GM13977 (cell line): ENCODE measurements around the gene LRRC15.
A peak's percentile ranks its signal among the peaks of the same experiment; 100 is the strongest.

Experiments
- DNase-seq: peaks from one replicate; pipeline ENCODE4 v3.0.0; 2012; ENCODE audit warnings: low spot score
- in situ Hi-C: fragments of 300-500 bp; cut with MboI; formaldehyde crosslinking; loops from one replicate; pipeline ENCODE4 v1.12.0; 2022; ENCODE audit warnings: low sequenced_read_pairs, low pct_unique_long_range_greater_than_20kb, mixed read lengths, inconsistent platforms; ENCODE audit not compliant: unreplicated experiment
- TF ChIP-seq, protein P1 (sequence below): IDR thresholded peaks from 2 replicates; pipeline ENCODE4 v1.5.1; 2012; ENCODE audit warnings: mild to moderate bottlenecking, control low read depth; ENCODE audit not compliant: insufficient read depth; ENCODE audit errors: extremely low read depth, missing control alignments

The LRRC15 gene

DNA sequence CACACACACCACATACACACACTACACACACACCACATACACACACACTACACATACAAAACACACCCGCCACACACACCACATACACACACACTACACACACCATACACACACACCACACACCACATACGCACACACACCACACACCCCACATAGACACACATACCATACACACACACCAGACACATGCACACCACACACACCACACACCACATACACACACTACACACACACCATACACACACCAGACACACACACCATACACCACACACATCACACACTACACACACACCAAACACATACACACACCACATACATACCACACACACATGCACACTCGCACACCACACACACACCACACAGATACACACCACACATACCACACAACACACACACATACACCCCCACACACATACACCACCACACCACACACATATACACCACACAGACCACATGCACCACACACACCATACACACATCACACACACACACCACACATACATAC, 44.7 kb downstream of the LRRC15 start:
- no peak for DNase-seq
- in situ Hi-C loops: loop anchor here (25.0 kb wide), 1 partner anchor 663 kb away; no protein-coding TSS in a partner anchor
- TF ChIP-seq, protein P1, sequence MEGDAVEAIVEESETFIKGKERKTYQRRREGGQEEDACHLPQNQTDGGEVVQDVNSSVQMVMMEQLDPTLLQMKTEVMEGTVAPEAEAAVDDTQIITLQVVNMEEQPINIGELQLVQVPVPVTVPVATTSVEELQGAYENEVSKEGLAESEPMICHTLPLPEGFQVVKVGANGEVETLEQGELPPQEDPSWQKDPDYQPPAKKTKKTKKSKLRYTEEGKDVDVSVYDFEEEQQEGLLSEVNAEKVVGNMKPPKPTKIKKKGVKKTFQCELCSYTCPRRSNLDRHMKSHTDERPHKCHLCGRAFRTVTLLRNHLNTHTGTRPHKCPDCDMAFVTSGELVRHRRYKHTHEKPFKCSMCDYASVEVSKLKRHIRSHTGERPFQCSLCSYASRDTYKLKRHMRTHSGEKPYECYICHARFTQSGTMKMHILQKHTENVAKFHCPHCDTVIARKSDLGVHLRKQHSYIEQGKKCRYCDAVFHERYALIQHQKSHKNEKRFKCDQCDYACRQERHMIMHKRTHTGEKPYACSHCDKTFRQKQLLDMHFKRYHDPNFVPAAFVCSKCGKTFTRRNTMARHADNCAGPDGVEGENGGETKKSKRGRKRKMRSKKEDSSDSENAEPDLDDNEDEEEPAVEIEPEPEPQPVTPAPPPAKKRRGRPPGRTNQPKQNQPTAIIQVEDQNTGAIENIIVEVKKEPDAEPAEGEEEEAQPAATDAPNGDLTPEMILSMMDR: no peak

DNA sequence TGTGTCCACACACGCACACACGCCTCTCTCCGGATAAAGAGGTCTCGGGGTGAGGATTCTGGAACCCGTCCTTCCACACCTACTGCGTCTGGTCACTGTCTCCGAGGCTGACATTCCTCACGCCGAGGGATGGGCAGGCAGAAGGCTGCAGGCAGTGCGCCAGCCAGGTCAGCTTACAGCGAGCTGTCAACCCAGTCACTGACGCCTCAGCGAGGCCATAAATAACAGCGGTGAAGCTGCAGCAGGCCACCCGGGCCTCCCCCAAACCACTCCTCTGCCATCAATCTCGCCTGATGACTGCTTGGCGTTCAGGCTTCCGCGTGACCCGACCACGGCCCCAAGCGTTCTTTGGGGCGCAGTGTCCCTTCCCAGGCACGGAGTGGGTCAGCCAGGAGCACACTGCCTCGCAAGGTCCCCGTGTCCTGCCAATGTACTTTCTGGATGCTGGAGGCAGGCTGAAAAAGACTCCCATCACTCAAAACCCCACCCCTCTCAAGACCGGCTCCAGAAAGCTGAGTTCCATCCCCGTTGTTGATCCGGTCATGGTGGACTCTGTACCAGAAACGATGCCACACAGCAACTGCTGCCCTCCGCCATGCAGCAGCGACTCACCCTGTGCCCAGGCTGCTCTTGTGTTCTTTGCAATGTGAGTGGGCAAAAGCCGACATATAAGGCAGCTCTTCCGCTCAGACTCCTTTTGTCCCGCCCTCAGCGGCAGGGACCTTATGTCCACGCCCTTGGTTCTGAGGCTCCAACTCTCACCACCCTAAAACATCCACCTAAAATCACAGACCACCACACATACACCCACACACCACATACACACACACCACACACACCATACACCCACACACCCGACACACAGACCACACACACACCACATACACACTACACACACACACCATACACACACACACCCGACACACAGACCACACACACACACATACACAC, 45.5 kb downstream of the LRRC15 start:
- in situ Hi-C loops: loop anchor here (25.0 kb wide), 1 partner anchor 662 kb away; no protein-coding TSS in a partner anchor
- peak; percentile 77 for DNase-seq
- TF ChIP-seq, protein P1: no peak

DNA sequence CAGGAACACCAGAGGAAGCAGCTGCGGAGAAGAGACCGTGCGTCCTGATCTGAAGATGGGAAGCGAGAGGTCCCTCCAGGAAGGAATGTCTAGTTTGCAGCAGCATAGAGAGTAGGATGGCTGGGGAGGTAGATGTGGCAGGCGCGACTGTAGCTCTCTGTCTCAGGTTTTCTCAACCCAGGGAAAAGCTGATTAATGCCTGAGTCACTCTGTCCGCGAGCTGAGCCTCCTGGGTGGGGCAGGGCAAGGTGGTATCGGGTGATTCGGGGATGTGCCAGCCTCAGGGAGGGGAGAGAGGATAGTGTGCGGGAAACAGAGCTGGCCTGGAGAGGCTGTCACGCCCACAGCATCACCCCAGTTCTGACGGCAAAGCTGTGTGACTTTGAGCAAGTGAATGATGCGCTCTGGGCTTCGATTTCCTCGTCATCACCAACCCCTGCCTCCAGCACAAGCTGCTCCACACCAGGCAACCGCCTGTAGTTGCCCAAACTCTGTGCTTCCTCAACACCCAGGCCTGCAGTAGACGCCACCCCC, 46.8 kb downstream of the LRRC15 start:
- TF ChIP-seq, protein P1: no peak
- in situ Hi-C loops: loop anchor here (25.0 kb wide), 1 partner anchor 660 kb away; no protein-coding TSS in a partner anchor
- peak; percentile 21 for DNase-seq

DNA sequence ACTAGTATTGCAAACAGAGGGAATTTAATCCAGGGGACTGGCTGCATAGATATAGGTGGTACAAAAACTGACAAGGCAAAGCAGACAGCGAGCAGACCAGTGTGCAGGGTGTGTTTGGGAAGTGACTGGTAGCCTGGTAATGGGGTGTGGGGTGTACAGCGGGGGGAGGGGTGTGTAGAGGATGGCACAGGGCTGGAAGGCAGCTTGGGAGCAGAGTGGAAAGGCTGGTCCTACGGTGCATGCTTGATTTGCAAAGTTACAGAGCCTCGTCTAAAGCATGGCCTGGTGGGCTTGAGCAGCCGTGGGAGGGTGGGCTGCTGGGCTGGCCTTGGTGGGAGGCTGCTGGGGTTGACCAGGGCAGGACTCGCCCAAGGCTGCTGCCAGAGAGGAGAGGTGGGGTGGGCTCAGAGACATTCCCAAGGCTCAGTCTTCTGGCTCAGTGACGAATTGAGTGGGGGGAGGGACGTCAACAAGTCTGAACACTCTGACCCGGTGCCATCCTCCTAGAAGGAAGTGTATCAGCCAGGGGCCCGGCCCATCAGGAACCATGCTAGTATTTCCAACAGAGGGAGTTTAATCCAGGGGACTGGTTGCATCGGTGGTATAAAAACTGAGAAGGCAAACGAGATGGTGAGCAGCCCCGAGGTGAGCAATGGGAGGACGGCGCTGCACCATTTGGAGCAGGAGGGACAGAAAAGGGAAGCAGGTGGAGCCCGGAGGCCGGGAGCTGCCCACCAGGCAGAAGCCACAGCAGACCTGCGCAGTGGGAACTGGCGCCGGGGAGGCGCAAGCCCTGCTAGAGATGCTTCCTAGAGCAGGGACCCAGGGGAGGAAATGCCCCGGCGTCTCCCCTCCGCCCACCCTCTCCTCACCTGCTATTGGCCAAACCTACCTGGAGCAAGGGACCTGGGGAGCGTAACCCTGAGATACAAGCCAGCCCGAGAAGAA, 47.6 kb downstream of the LRRC15 start:
- TF ChIP-seq, protein P1: no peak
- no peak for DNase-seq
- in situ Hi-C loops: loop anchor here (25.0 kb wide), 1 partner anchor 660 kb away; no protein-coding TSS in a partner anchor

DNA sequence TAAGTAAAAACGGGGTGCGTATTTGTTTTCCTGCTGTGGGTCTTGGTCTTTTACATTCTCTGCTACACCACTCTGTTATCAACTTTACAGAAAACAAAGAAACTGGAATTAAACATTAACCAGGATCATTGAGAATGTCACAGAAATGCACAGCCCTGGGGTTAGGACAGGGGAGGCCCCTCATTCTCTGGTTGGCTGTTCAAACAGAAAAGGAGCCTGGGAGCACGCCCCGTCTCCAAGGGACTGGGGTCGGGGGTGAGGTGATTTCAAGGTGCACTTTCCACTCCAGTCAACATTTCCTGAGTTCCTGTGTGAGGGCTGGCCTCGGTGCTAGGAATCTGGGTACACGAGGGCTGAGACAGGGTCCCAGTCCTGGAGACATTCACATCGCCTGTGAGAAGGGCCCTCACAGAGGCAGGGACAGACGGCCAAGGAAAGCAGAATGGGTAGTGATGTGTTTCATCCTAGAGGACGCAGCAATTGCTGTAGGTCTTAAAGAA, 48.7 kb downstream of the LRRC15 start:
- TF ChIP-seq, protein P1: no peak
- no peak for DNase-seq
- in situ Hi-C loops: loop anchor here (25.0 kb wide), 1 partner anchor 658 kb away; no protein-coding TSS in a partner anchor
